Neural cell (in vitro differentiated cells): ENCODE measurements around the gene FCMR. TPM values are rescaled to one million over a fixed set of nuclear protein-coding genes. Genes with fewer than 3 reads are reported as not detected.

Experiments used
- H2AFZ ChIP-seq: fragments of 200-600, 300-800 bp; sonication (generic), shearing (Covaris generic); 2 replicates; pipeline ENCODE4 v1.6.0; 2014; ENCODE audit warnings: low read depth, mild to moderate bottlenecking, antibody characterized with exemption, low read length, moderate library complexity
- H3F3A ChIP-seq: fragments of 200-600 bp; shearing (Covaris generic); 2 replicates; pipeline ENCODE4 v1.6.1; 2016; ENCODE audit warnings: mild to moderate bottlenecking, moderate library complexity, mixed read lengths, antibody characterized with exemption, low read length; ENCODE audit not compliant: insufficient read depth, poor library complexity, severe bottlenecking
- H3K27ac ChIP-seq: fragments of 200-600, 300-800 bp; sonication (generic), shearing (Covaris generic); 2 replicates; pipeline ENCODE4 v1.5.1; 2014; ENCODE audit warnings: mild to moderate bottlenecking, low read length, moderate library complexity
- H3K27me3 ChIP-seq: fragments of 300-800, 200-600 bp; sonication (generic), shearing (Covaris generic); 2 replicates; pipeline ENCODE4 v1.6.0; 2014; ENCODE audit warnings: mild to moderate bottlenecking, low read depth, low read length, moderate library complexity; ENCODE audit not compliant: insufficient read depth
- H3K36me3 ChIP-seq: fragments of 300-800, 200-600 bp; sonication (generic), shearing (Covaris generic); 2 replicates; pipeline ENCODE4 v1.5.1; 2014; ENCODE audit warnings: mild to moderate bottlenecking, antibody characterized with exemption, low read length, moderate library complexity; ENCODE audit not compliant: insufficient read depth
- H3K4me2 ChIP-seq: fragments of 300-800, 200-600 bp; sonication (generic), shearing (Covaris generic); 2 replicates; pipeline ENCODE4 v1.6.0; 2014; ENCODE audit warnings: mild to moderate bottlenecking, low read length
- H3K4me3 ChIP-seq: fragments of 300-800, 200-600 bp; sonication (generic), shearing (Covaris generic); 2 replicates; pipeline ENCODE4 v1.5.1; 2014; ENCODE audit warnings: mild to moderate bottlenecking, low read length, moderate library complexity
- H3K79me2 ChIP-seq: fragments of 200-600 bp; shearing (Covaris generic); replicated peaks from 2 replicates; pipeline ENCODE4 v1.6.0; 2014; ENCODE audit warnings: mild to moderate bottlenecking, low read length, moderate library complexity; ENCODE audit not compliant: insufficient read depth
- H3K9ac ChIP-seq: fragments of 300-800, 200-600 bp; sonication (generic), shearing (Covaris generic); 2 replicates; pipeline ENCODE4 v1.6.1; 2016; ENCODE audit warnings: mild to moderate bottlenecking, low read length, mixed read lengths
- H3K9me2 ChIP-seq: fragments of 200-600 bp; shearing (Covaris generic); 2 replicates; pipeline ENCODE4 v1.6.1; 2016; ENCODE audit warnings: mild to moderate bottlenecking, low read length, mixed read lengths; ENCODE audit not compliant: insufficient read depth
- H3K9me3 ChIP-seq: fragments of 200-600, 300-800 bp; sonication (generic), shearing (Covaris generic); 2 replicates; pipeline ENCODE4 v1.6.1; 2016; ENCODE audit warnings: mild to moderate bottlenecking, mixed run types, low read length, moderate library complexity, mixed read lengths
- H4K20me1 ChIP-seq: fragments of 200-600 bp; shearing (Covaris generic); 2 replicates; pipeline ENCODE4 v1.6.1; 2016; ENCODE audit warnings: mild to moderate bottlenecking, mixed run types; ENCODE audit not compliant: insufficient read depth
- CTCF ChIP-seq: fragments of 450-650 bp; IDR thresholded peaks from 2 replicates; pipeline ENCODE4 v1.5.1; 2014; ENCODE audit warnings: antibody characterized with exemption, mild to moderate bottlenecking, moderate library complexity; ENCODE audit not compliant: poor library complexity, severe bottlenecking
- EP300 ChIP-seq: fragments of 450-650 bp; conservative IDR thresholded peaks from 2 replicates; pipeline ENCODE4 v1.6.1; 2014; ENCODE audit warnings: antibody characterized with exemption, mild to moderate bottlenecking, moderate library complexity; ENCODE audit not compliant: poor library complexity, severe bottlenecking
- EZH2 ChIP-seq: fragments of 200-600, 300-800 bp; shearing (Covaris generic), sonication (generic); IDR thresholded peaks from 2 replicates; pipeline ENCODE4 v1.6.1; 2014; ENCODE audit warnings: antibody characterized with exemption, low read length, borderline replicate concordance, mild to moderate bottlenecking; ENCODE audit not compliant: insufficient read depth, poor library complexity, severe bottlenecking
- MXI1 ChIP-seq: fragments of 450-650 bp; conservative IDR thresholded peaks from 2 replicates; pipeline ENCODE4 v1.6.1; 2014; ENCODE audit warnings: antibody characterized with exemption, mild to moderate bottlenecking; ENCODE audit not compliant: poor library complexity, severe bottlenecking
- POLR2AphosphoS5 ChIP-seq: IDR thresholded peaks from 2 replicates; pipeline ENCODE4 v1.6.1; 2012
- RAD21 ChIP-seq: fragments of 450-650 bp; conservative IDR thresholded peaks from 2 replicates; pipeline ENCODE4 v1.6.1; 2014; ENCODE audit warnings: antibody characterized with exemption, mild to moderate bottlenecking, moderate library complexity
- REST ChIP-seq: IDR thresholded peaks from 2 replicates; pipeline ENCODE4 v1.6.1; 2012; ENCODE audit warnings: borderline replicate concordance
- SMC3 ChIP-seq: fragments of 450-650 bp; conservative IDR thresholded peaks from 2 replicates; pipeline ENCODE4 v1.6.1; 2014; ENCODE audit warnings: antibody characterized with exemption, mild to moderate bottlenecking, moderate library complexity; ENCODE audit not compliant: poor library complexity
- TAF1 ChIP-seq: IDR thresholded peaks from 2 replicates; pipeline ENCODE4 v1.6.1; 2012; ENCODE audit warnings: low read depth
- polyA plus RNA-seq: library from polyadenylated mRNA; depleted of rRNA; stranded (reverse); fragments of >200 nt; gene quantifications from 2 replicates; pipeline ENCODE4 v1.2.3, GENCODE V29; 2014

The FCMR gene
- polyA plus RNA-seq, 1 donor from 2014 or later: not detected

GRCh38 chr1:206962272-206962671 lies 40.5 kb upstream of the FCMR start:
- H3F3A ChIP-seq: no peaks in the 10 kb centered on the region
- no peak overlapping the region for H3K4me3 ChIP-seq
- H3K9ac ChIP-seq: no peak overlapping the region
- H4K20me1 ChIP-seq: no peaks in the 10 kb centered on the region
- TF ChIP-seq MXI1 (no peak), CTCF (no peak), TAF1 (no peak), RAD21 (no peak), POLR2AphosphoS5 (no peak), SMC3 (no peak), EP300 (no peak), REST (no peak), EZH2 (no peak)
- H3K9me2 ChIP-seq: no peaks in the 10 kb centered on the region
- H3K27ac ChIP-seq: no peak overlapping the region
- H3K79me2 ChIP-seq: no peaks in the 10 kb centered on the region
- H3K4me2 ChIP-seq: no peak overlapping the region
- no peaks in the 10 kb centered on the region for H3K9me3 ChIP-seq
- no peak overlapping the region for H2AFZ ChIP-seq
- H3K27me3 ChIP-seq: no peaks in the 10 kb centered on the region
- no peaks in the 10 kb centered on the region for H3K36me3 ChIP-seq

GRCh38 chr1:206961668-206962067 lies 39.9 kb upstream of the FCMR start:
- no peak for TF ChIP-seq MXI1
- TF ChIP-seq EP300: no peak
- TF ChIP-seq TAF1: no peak
- TF ChIP-seq SMC3: no peak
- TF ChIP-seq RAD21: no peak
- TF ChIP-seq REST: no peak
- TF ChIP-seq CTCF: no peak
- no peak for TF ChIP-seq EZH2
- no peak for TF ChIP-seq POLR2AphosphoS5
- no peaks in the 10 kb centered on the region for H3F3A ChIP-seq
- no peak overlapping the region for H3K9ac ChIP-seq
- no peaks in the 10 kb centered on the region for H4K20me1 ChIP-seq
- no peaks in the 10 kb centered on the region for H3K27me3 ChIP-seq
- H3K79me2 ChIP-seq: no peaks in the 10 kb centered on the region
- H3K27ac ChIP-seq: no peak overlapping the region
- H3K9me2 ChIP-seq: no peaks in the 10 kb centered on the region
- no peaks in the 10 kb centered on the region for H3K9me3 ChIP-seq
- no peak overlapping the region for H3K4me3 ChIP-seq
- H3K36me3 ChIP-seq: no peaks in the 10 kb centered on the region
- H2AFZ ChIP-seq: no peak overlapping the region
- no peak overlapping the region for H3K4me2 ChIP-seq
